SK-N-SH (cell line): ENCODE results near the gene CDH13. TPM values are rescaled to one million over a fixed set of nuclear protein-coding genes. Genes with fewer than 3 reads are reported as not detected.

Experiments
- CTCF ChIA-PET: fragments of 300-600, 350-600 bp; formaldehyde crosslinking; extraction: SDS; loops from one replicate; lab custom pipeline; 2021; lab: Yijun Ruan, JAX
- POLR2A ChIA-PET: fragments of 350-600 bp; sonication (Branson Sonifier 250); formaldehyde crosslinking; extraction: SDS; loops from one replicate; lab custom pipeline; 2020; ENCODE audit warnings: antibody characterized with exemption, inconsistent platforms; lab: Yijun Ruan, JAX
- DNase-seq: peaks from one replicate; pipeline ENCODE4 v3.0.0; 2012
- H2AFZ ChIP-seq: fragments of 200-600 bp; sonication (generic); 2 replicates; pipeline ENCODE4 v1.8.1; 2016; ENCODE audit warnings: antibody characterized with exemption, mild to moderate bottlenecking, low read depth
- H3F3A ChIP-seq: fragments of 200-600 bp; sonication (generic); replicated peaks from 2 replicates; pipeline ENCODE3; 2016; ENCODE audit warnings: antibody characterized with exemption, mild to moderate bottlenecking; ENCODE audit not compliant: insufficient read depth
- H3K27ac ChIP-seq, 2 experiments: fragments of 200-500 bp in 1 of 2; fragments of 200-600 bp in 1 of 2; sonication (Bioruptor generic) in 1 of 2; sonication (generic), shearing (Covaris generic) in 1 of 2; 2 replicates each; pipeline versions ENCODE4 v1.5.1 to v1.6.1; 2014 to 2016; ENCODE audit warnings: low read depth in 2 of 2, inconsistent platforms in 1 of 2, low read length in 1 of 2, mild to moderate bottlenecking in 1 of 2, mixed read lengths in 1 of 2
- H3K27me3 ChIP-seq: fragments of 200-600 bp; sonication (generic), shearing (Covaris generic); 2 replicates; pipeline ENCODE4 v1.6.1; 2016; ENCODE audit warnings: mixed run types; ENCODE audit not compliant: insufficient read depth
- H3K36me3 ChIP-seq, 2 experiments: fragments of 200-500 bp in 1 of 2; fragments of 200-600 bp in 1 of 2; sonication (Bioruptor generic) in 1 of 2; sonication (generic) in 1 of 2; replicated peaks in 1 of 2; 2 replicates each; pipeline versions ENCODE3 to v1.5.1; 2014 to 2016; ENCODE audit warnings: low read length in 1 of 2, mild to moderate bottlenecking in 1 of 2; ENCODE audit not compliant: insufficient read depth in 2 of 2, control insufficient read depth in 1 of 2
- H3K4me1 ChIP-seq, 2 experiments: fragments of 200-500 bp in 1 of 2; fragments of 200-600 bp in 1 of 2; sonication (Bioruptor generic) in 1 of 2; sonication (generic), shearing (Covaris generic) in 1 of 2; 2 replicates each; pipeline versions ENCODE4 v1.5.1 to v1.6.1; 2014 to 2016; ENCODE audit warnings: low read depth in 1 of 2, low read length in 1 of 2, mixed run types in 1 of 2; ENCODE audit not compliant: insufficient read depth in 2 of 2, control insufficient read depth in 1 of 2
- H3K4me2 ChIP-seq: fragments of 200-600 bp; sonication (generic), shearing (Covaris generic); 2 replicates; pipeline ENCODE4 v1.6.1; 2017; ENCODE audit warnings: mixed run types
- H3K4me3 ChIP-seq, 2 experiments: fragments of 200-500 bp in 1 of 2; fragments of 200-600 bp in 1 of 2; sonication (Bioruptor generic) in 1 of 2; sonication (generic), shearing (Covaris generic) in 1 of 2; 2 replicates each; pipeline versions ENCODE4 v1.5.1 to v1.8.1; 2014 to 2016; ENCODE audit warnings: low read depth in 2 of 2, inconsistent platforms in 1 of 2, low read length in 1 of 2, mild to moderate bottlenecking in 1 of 2, mixed read lengths in 1 of 2, moderate library complexity in 1 of 2
- H3K79me2 ChIP-seq: fragments of 200-600 bp; sonication (generic); 2 replicates; pipeline ENCODE4 v1.8.1; 2017; ENCODE audit warnings: mild to moderate bottlenecking; ENCODE audit not compliant: insufficient read depth
- H3K9ac ChIP-seq: fragments of 200-600 bp; sonication (generic); 2 replicates; pipeline ENCODE4 v1.6.1; 2017; ENCODE audit warnings: mixed run types
- H3K9me2 ChIP-seq: fragments of 200-600 bp; sonication (generic); 2 replicates; pipeline ENCODE4 v1.6.1; 2017; ENCODE audit warnings: mixed run types
- H3K9me3 ChIP-seq: fragments of 200-600 bp; sonication (generic); 2 replicates; pipeline ENCODE4 v1.6.1; 2017; ENCODE audit warnings: mixed run types, mild to moderate bottlenecking, moderate library complexity
- H4K20me1 ChIP-seq: fragments of 200-600 bp; sonication (generic); 2 replicates; pipeline ENCODE4 v1.6.1; 2017; ENCODE audit warnings: mild to moderate bottlenecking, mixed run types; ENCODE audit not compliant: insufficient read depth
- CHD2 ChIP-seq: fragments of 150-350 bp; IDR thresholded peaks from 2 replicates; pipeline ENCODE4 v1.6.1; 2018; ENCODE audit warnings: low read length; ENCODE audit not compliant: partially characterized antibody
- EP300 ChIP-seq, 2 experiments: IDR thresholded peaks; 2 replicates each; pipeline versions ENCODE4 v1.4.0 to v1.6.1; 2012; ENCODE audit warnings: borderline replicate concordance in 1 of 2, low read depth in 1 of 2, low read length in 1 of 2
- EZH2phosphoT487 ChIP-seq: fragments of 200-600 bp; sonication (generic); IDR thresholded peaks from 2 replicates; pipeline ENCODE4 v1.6.1; 2017; ENCODE audit warnings: low read depth, mixed run types, mild to moderate bottlenecking, antibody characterized with exemption, moderate library complexity, borderline replicate concordance
- FOXM1 ChIP-seq: IDR thresholded peaks from 2 replicates; pipeline ENCODE4 v1.4.0; 2012; ENCODE audit warnings: low read depth, mild to moderate bottlenecking
- JUND ChIP-seq: IDR thresholded peaks from 2 replicates; pipeline ENCODE4 v1.4.0; 2012
- MAX ChIP-seq: IDR thresholded peaks from 2 replicates; pipeline ENCODE4 v1.4.0; 2012; ENCODE audit warnings: low read depth
- MEF2A ChIP-seq: IDR thresholded peaks from 2 replicates; pipeline ENCODE4 v1.4.0; 2012; ENCODE audit warnings: low read depth, borderline replicate concordance
- MXI1 ChIP-seq: IDR thresholded peaks from 2 replicates; pipeline ENCODE4 v1.6.1; 2012; ENCODE audit warnings: mild to moderate bottlenecking, low read depth, low read length, improper control_type of control experiment
- NRF1 ChIP-seq: IDR thresholded peaks from 2 replicates; pipeline ENCODE4 v1.6.1; 2012; ENCODE audit warnings: low read depth, mild to moderate bottlenecking, low read length
- POLR2AphosphoS5 ChIP-seq: IDR thresholded peaks from 2 replicates; pipeline ENCODE4 v1.6.1; 2012; ENCODE audit warnings: low read depth, low read length
- RAD21 ChIP-seq: IDR thresholded peaks from 2 replicates; pipeline ENCODE4 v1.6.1; 2012; ENCODE audit warnings: mild to moderate bottlenecking, low read length
- RCOR1 ChIP-seq: fragments of 150-350 bp; IDR thresholded peaks from 2 replicates; pipeline ENCODE4 v1.6.1; 2017; ENCODE audit warnings: antibody characterized with exemption, low read length
- REST ChIP-seq: IDR thresholded peaks from 2 replicates; pipeline ENCODE4 v1.6.1; 2012; ENCODE audit warnings: mild to moderate bottlenecking, low read depth, low read length, moderate library complexity
- RFX5 ChIP-seq: IDR thresholded peaks from 2 replicates; pipeline ENCODE4 v1.6.1; 2012; ENCODE audit warnings: mild to moderate bottlenecking, improper control_type of control experiment, low read length
- SIN3A ChIP-seq: IDR thresholded peaks from 2 replicates; pipeline ENCODE4 v1.6.1; 2012; ENCODE audit warnings: low read depth, mild to moderate bottlenecking, low read length, moderate library complexity, borderline replicate concordance
- SMC3 ChIP-seq: IDR thresholded peaks from 2 replicates; pipeline ENCODE4 v1.6.1; 2012; ENCODE audit warnings: low read depth, low read length, improper control_type of control experiment
- TCF12 ChIP-seq: IDR thresholded peaks from 2 replicates; pipeline ENCODE4 v1.4.0; 2012
- TEAD4 ChIP-seq: IDR thresholded peaks from 2 replicates; pipeline ENCODE4 v1.4.0; 2012; ENCODE audit warnings: mild to moderate bottlenecking, borderline replicate concordance; ENCODE audit not compliant: insufficient read depth
- USF2 ChIP-seq: fragments of 150-350 bp; IDR thresholded peaks from 2 replicates; pipeline ENCODE4 v1.6.1; 2017; ENCODE audit warnings: antibody characterized with exemption, low read length, low read depth, borderline replicate concordance
- ZBTB33 ChIP-seq: IDR thresholded peaks from 2 replicates; pipeline ENCODE4 v1.4.0; 2012; ENCODE audit warnings: low read depth, borderline replicate concordance
- WGBS: methylation state at CpG from one replicate; pipeline ENCODE4 v1.1.6; 2017; ENCODE audit warnings: low lambda C conversion rate; 5-methylcytosine and 5-hydroxymethylcytosine counted together
- polyA plus RNA-seq, 3 experiments: library from polyadenylated mRNA; depleted of rRNA; stranded (reverse); fragments of >200 nt; gene quantifications; 2 replicates each; pipeline ENCODE4 v1.2.3, GENCODE V29; 2012

CDH13 gene
- polyA plus RNA-seq, 1 of the 3 experiments (the other 2 are of a cell fraction): 93.0 TPM

- 70% methylated on average over 13 of the region's 13 CpGs for WGBS
- H3K4me3 ChIP-seq: no peak overlapping the region
- H3K4me1 ChIP-seq: no peaks in the 10 kb centered on the region
- H4K20me1 ChIP-seq: no peaks in the 10 kb centered on the region
- no peaks in the 10 kb centered on the region for H3K9me3 ChIP-seq
- H3K36me3 ChIP-seq: no peaks in the 10 kb centered on the region
- H2AFZ ChIP-seq: no peak overlapping the region
- H3K27ac ChIP-seq: no peak overlapping the region
- DNase-seq: no peak
- H3F3A ChIP-seq: no peaks in the 10 kb centered on the region
- no peak for TF ChIP-seq SIN3A
- no peak for TF ChIP-seq REST
- no peak for TF ChIP-seq TCF12
- no peak for TF ChIP-seq JUND
- TF ChIP-seq RFX5: no peak
- no peak for TF ChIP-seq SMC3
- no peak for TF ChIP-seq MXI1
- no peak for TF ChIP-seq FOXM1
- TF ChIP-seq NRF1: no peak
- no peak for TF ChIP-seq MEF2A
- no peak for TF ChIP-seq MAX
- TF ChIP-seq ZBTB33: no peak
- TF ChIP-seq RAD21: no peak
- no peaks in the 10 kb centered on the region for H3K9me2 ChIP-seq
- POLR2A ChIA-PET: no interaction called here
- H3K9ac ChIP-seq: no peak overlapping the region
- H3K79me2 ChIP-seq: no peaks in the 10 kb centered on the region
- H3K4me2 ChIP-seq: no peak overlapping the region
- H3K27me3 ChIP-seq: no peaks in the 10 kb centered on the region
- CTCF ChIA-PET: no interaction called here
Measured at GRCh38 chr16:83626204-83626603, 999.4 kb downstream of the CDH13 start.

GRCh38 chr16:83626676-83627075 lies 999.9 kb downstream of the CDH13 start:
- POLR2A ChIA-PET: no interaction called here
- WGBS: 41% methylated on average over 13 of the region's 13 CpGs
- DNase-seq: no peak
- TF ChIP-seq USF2: no peak
- no peak for TF ChIP-seq CHD2
- no peak for TF ChIP-seq EZH2phosphoT487
- no peak for TF ChIP-seq SIN3A
- no peak for TF ChIP-seq TEAD4
- no peak for TF ChIP-seq POLR2AphosphoS5
- TF ChIP-seq MXI1: no peak
- TF ChIP-seq NRF1: no peak
- no peak for TF ChIP-seq ZBTB33
- no peak for TF ChIP-seq RCOR1
- no peak for TF ChIP-seq RFX5
- no peak for TF ChIP-seq EP300 (IDR thresholded peaks at IDR 0.05; ENCODE audit: borderline replicate concordance in 1 of 2, low read depth in 1 of 2, low read length in 1 of 2)

More at GRCh38 chr16:83626676-83627075, 999.9 kb downstream of the CDH13 start:
- Histone ChIP-seq H3F3A (no peaks in the 10 kb centered on the region), H3K9me2 (no peaks in the 10 kb centered on the region), H3K9me3 (no peaks in the 10 kb centered on the region), H3K36me3 (no peaks in the 10 kb centered on the region), H2AFZ (no peak overlapping the region), H3K4me2 (no peak overlapping the region), H3K27ac (no peak overlapping the region), H3K4me1 (no peaks in the 10 kb centered on the region), H3K9ac (no peak overlapping the region), H4K20me1 (no peaks in the 10 kb centered on the region), H3K4me3 (no peak overlapping the region), H3K27me3 (no peaks in the 10 kb centered on the region), H3K79me2 (no peaks in the 10 kb centered on the region)
- CTCF ChIA-PET: no interaction called here
